ENCODE measurements around the gene FRMD8.

DNA sequence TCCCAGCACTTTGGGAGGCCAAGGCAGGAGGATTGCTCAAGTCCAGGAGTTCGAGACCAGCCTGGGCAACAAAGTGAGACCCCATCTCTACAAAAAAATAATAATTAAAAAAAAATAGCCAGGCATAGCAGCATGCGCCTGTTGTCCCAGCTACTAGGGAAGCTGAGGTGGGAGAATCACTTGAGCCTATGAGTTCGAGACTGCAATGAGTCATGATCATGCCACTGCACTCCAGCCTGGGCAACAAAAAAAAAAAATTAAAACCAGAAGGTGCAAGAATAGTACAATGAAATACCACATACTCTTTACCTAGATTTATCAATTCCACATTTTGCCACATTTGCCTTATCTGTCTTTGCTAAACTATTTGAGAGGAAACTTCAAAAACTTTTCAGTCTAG lies 44.6 kb upstream of the FRMD8 start:
- TF ChIP-seq POLR2A (IDR thresholded peaks at IDR 0.05) (no peak), EP300 (IDR thresholded peaks at IDR 0.05) (no peak)
- TF ChIP-seq, protein P1, sequence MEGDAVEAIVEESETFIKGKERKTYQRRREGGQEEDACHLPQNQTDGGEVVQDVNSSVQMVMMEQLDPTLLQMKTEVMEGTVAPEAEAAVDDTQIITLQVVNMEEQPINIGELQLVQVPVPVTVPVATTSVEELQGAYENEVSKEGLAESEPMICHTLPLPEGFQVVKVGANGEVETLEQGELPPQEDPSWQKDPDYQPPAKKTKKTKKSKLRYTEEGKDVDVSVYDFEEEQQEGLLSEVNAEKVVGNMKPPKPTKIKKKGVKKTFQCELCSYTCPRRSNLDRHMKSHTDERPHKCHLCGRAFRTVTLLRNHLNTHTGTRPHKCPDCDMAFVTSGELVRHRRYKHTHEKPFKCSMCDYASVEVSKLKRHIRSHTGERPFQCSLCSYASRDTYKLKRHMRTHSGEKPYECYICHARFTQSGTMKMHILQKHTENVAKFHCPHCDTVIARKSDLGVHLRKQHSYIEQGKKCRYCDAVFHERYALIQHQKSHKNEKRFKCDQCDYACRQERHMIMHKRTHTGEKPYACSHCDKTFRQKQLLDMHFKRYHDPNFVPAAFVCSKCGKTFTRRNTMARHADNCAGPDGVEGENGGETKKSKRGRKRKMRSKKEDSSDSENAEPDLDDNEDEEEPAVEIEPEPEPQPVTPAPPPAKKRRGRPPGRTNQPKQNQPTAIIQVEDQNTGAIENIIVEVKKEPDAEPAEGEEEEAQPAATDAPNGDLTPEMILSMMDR (IDR thresholded peaks at IDR 0.05) = no peak
